ENCODE measurements around the gene CTPS2. TPM values are rescaled to one million over a fixed set of nuclear protein-coding genes. Genes with fewer than 3 reads are reported as not detected.

CTPS2 gene
- total RNA-seq, 2 experiments from 2014 or later = 5.6 to 6.8 TPM

DNA sequence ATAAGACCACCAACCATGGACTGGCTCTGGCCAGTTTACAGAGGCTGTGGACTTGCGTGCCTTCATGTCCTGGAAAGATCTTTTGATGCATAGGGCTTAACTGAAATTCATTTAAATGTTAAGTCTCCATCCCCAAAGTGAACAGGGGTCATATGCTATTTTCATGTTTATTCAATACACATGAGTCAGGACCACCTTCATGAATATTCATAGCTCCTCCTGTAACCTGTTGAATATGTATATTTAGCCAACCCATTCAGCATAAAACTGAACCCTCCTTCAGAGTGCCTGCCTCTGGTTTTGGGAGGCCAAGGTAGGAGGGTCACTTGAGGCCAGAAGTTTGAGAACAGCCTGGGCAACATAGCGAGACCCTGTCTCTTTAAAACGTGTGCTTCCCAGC lies 7.1 kb downstream of the CTPS2 start:
- H3K27me3 Mint-ChIP-seq (ENCODE audit: low read depth) = no peaks in the 10 kb centered on the region
- CTCF ChIA-PET = no interaction called here
- no peak overlapping the region for H3K27ac Mint-ChIP-seq
- no peaks in the 10 kb centered on the region for H3K9me3 Mint-ChIP-seq
- intact Hi-C loops (cut with micrococcal nuclease) = no loop called here
- no peak overlapping the region for H3K4me3 Mint-ChIP-seq
- peaks cover 2% of the 10 kb centered on the region for H3K36me3 Mint-ChIP-seq (ENCODE audit: low read depth)
- H3K4me1 Mint-ChIP-seq (ENCODE audit: low read depth) = no peaks in the 10 kb centered on the region
- no peak for DNase-seq

DNA sequence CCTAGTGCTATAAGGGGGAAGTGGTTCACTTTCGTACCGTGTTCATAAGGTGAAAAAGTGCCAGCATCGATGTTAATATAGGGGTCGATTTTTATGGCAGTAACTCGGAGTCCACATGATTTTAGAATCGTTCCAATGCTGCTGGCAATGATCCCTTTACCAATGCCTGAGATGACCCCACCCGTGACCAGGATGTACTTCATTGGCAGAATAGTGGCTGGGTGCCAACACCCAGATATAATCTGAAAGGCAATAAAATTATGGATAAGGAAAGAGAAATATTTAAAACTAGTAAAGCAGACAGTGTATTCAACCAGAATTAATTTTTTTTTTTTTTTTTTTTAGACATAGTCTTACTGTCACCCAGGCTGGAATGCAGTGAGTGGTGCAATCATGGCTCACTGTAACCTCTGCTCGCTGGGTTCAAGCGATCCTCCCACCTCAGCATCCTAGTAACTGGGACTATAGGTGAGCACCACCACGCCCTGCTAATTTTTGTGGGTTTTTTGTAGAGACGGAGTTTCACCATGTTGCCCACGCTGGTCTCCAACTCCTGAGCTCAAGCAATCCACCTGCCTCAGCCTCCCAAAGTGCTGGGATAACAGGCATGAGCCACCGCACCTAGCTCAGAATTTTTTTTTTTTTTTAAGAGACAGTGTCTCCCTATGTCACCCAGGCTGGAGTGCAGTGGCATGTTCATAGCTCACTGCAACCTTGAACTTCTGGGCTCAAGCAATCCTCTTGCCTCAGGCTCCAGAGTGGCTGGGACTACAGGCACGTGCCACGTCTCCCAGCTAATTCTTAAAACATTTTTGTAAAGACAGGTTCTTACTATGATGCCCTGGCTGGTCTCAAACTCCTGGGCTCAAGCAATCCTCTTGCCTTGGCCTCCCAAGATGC lies 9.5 kb downstream of the CTPS2 start:
- no peak for DNase-seq
- intact Hi-C loops (cut with micrococcal nuclease) = no loop called here
- H3K4me1 Mint-ChIP-seq (ENCODE audit: low read depth) = no peaks in the 10 kb centered on the region
- CTCF ChIA-PET = interaction anchor here (0.6 to 0.7 kb wide), 3 partner anchors 19 to 229 kb away, joined by 3 to 4 read pairs (median 3); no protein-coding TSS in a partner anchor
- no peak overlapping the region for H3K27ac Mint-ChIP-seq
- no peaks in the 10 kb centered on the region for H3K27me3 Mint-ChIP-seq (ENCODE audit: low read depth)
- H3K36me3 Mint-ChIP-seq (ENCODE audit: low read depth) = no peaks in the 10 kb centered on the region
- no peaks in the 10 kb centered on the region for H3K9me3 Mint-ChIP-seq
- H3K4me3 Mint-ChIP-seq = no peak overlapping the region

DNA sequence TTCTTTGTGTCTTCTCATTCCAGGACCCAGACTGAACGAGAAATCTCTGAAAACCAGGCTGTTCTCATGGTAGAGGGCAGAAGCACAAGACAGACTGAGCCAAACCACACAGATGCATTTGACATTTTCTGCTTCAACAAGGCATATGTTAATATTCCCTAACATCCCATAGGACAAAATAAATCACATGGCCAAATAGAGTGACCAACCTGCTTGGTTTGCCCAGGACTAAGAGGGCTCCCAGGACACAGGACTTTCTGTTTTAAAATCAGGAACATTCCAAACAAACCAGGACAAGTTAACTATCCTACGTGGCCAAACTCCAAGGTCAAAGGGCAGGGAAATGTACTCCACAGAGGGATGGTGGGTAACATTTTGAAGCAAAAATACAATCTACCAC lies 11.7 kb downstream of the CTPS2 start:
- Mint-ChIP-seq H3K36me3 (ENCODE audit: low read depth) (no peaks in the 10 kb centered on the region), H3K27ac (no peak overlapping the region), H3K27me3 (ENCODE audit: low read depth) (no peaks in the 10 kb centered on the region), H3K9me3 (no peaks in the 10 kb centered on the region), H3K4me3 (no peak overlapping the region), H3K4me1 (ENCODE audit: low read depth) (no peaks in the 10 kb centered on the region)
- intact Hi-C loops (cut with micrococcal nuclease) = no loop called here
- CTCF ChIA-PET = no interaction called here
- no peak for DNase-seq

DNA sequence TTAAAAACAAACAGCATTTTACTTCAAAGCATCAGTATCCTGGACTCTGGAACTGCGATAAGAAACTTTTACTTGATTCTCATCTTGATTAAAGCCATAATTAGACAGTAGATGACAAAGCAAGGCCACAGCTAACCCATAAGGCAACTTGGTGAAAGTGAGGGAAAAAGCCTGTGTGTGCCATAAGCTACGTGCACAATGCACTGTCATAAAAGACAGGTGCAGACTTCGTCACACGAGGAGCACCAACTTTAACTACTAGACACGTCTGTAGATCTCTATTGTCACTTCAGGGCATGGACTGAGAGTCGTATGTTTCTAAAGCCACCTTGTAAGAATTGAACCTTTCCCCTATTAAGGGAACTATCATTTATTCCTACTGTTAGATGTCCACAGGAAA lies 13.1 kb downstream of the CTPS2 start:
- CTCF ChIA-PET = interaction anchor here (0.7 kb wide), 1 partner anchor 875 kb away, joined by 4 read pairs; no protein-coding TSS in a partner anchor
- Mint-ChIP-seq H3K27ac (no peak overlapping the region), H3K36me3 (ENCODE audit: low read depth) (no peaks in the 10 kb centered on the region), H3K4me1 (ENCODE audit: low read depth) (no peaks in the 10 kb centered on the region), H3K27me3 (ENCODE audit: low read depth) (no peaks in the 10 kb centered on the region), H3K9me3 (no peaks in the 10 kb centered on the region), H3K4me3 (no peak overlapping the region)
- no peak for DNase-seq
- intact Hi-C loops (cut with micrococcal nuclease) = loop anchor here (10.0 kb wide), 3 partner anchors 425 to 1205 kb away; partner anchors contain the start of gene PIR

DNA sequence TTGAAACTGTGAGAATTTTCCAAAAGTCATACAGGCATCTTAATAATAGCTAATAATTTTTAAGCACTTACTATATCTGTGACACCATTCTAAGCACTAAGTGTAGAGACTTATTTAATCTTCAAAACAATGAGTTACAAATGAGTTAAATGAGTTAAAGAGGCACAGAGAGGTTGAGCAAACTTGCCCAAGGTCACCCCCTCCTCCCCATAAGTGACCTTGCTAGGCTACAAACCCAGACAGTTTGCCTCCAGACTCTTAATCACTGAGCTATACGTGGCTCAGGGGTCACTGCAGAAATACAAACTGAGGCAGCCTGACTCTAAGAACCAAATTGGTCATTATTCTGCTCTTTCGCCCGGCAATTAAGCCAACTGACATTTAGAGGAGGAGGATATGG lies 15.5 kb downstream of the CTPS2 start:
- Mint-ChIP-seq H3K36me3 (ENCODE audit: low read depth) (no peaks in the 10 kb centered on the region), H3K9me3 (no peaks in the 10 kb centered on the region), H3K27me3 (ENCODE audit: low read depth) (no peaks in the 10 kb centered on the region), H3K27ac (no peak overlapping the region), H3K4me1 (ENCODE audit: low read depth) (no peaks in the 10 kb centered on the region), H3K4me3 (no peak overlapping the region)
- no peak for DNase-seq
- CTCF ChIA-PET = interaction anchor here (1.6 kb wide), 1 partner anchor 250 kb away, joined by 3 read pairs; no protein-coding TSS in a partner anchor
- intact Hi-C loops (cut with micrococcal nuclease) = loop anchor here (10.0 kb wide), 3 partner anchors 422 to 1202 kb away; partner anchors contain the start of gene PIR

DNA sequence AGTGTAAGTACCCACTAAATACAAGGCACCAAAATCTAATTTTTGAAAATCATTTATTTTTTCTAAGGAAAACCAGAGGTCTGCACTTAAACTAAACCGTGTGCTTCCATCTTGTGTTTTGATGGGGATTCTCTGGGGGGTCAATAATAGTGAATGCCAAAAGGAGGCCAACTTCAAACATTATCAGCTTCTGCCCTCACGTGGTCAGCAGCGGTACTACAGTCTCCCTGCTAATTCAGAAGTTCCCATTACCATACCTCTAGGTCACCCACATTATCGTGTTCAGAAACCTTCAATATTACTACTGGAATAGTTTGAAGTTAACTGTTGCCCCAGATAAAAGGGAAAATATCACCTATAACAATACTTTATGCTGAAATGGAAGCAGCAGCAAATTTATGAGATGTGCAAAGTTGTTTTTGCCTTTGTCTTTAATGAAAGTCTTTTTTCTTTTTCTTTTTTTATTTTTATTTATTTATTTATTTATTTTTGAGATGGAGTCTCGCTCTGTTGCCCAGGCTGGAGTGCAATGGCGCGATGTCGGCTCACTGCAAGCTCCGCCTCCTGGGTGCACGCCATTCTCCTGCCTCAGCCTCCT lies 17.3 kb downstream of the CTPS2 start:
- intact Hi-C loops (cut with micrococcal nuclease) = loop anchor here (1.0 to 10.0 kb wide), 5 partner anchors 259 to 1200 kb away; partner anchors contain the start of genes GRPR and PIR
- no peak overlapping the region for H3K4me3 Mint-ChIP-seq
- H3K27ac Mint-ChIP-seq = no peak overlapping the region
- peak; percentile 74 for DNase-seq
- H3K4me1 Mint-ChIP-seq (ENCODE audit: low read depth) = no peaks in the 10 kb centered on the region
- H3K36me3 Mint-ChIP-seq (ENCODE audit: low read depth) = no peaks in the 10 kb centered on the region
- H3K27me3 Mint-ChIP-seq (ENCODE audit: low read depth) = no peaks in the 10 kb centered on the region
- CTCF ChIA-PET = interaction anchor here (0.7 to 1.4 kb wide), 3 partner anchors 256 to 417 kb away, joined by 3 to 5 read pairs (median 3); no protein-coding TSS in a partner anchor
- no peaks in the 10 kb centered on the region for H3K9me3 Mint-ChIP-seq

DNA sequence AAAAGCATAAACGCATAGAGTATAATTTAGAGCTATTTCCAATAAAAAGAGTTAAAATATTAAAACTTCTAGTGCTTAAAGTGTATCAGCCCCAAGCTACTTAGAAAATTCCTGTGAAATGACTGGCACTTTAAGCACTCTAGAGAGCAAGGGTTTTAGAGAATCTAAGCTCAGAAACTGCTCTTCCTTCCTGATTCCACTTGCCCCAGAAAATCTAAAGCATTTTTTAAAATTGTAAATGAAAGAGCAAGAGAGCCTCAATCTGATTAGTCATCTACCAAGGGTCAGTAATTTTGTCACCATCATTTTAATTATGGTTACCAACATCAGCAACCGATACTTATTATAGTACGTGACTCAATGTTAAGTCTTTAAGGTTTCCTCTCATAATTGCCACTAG lies 25.0 kb downstream of the CTPS2 start:
- DNase-seq = no peak
- CTCF ChIA-PET = interaction anchor here (0.8 kb wide), 1 partner anchor 14 kb away, joined by 6 read pairs; no protein-coding TSS in a partner anchor

DNA sequence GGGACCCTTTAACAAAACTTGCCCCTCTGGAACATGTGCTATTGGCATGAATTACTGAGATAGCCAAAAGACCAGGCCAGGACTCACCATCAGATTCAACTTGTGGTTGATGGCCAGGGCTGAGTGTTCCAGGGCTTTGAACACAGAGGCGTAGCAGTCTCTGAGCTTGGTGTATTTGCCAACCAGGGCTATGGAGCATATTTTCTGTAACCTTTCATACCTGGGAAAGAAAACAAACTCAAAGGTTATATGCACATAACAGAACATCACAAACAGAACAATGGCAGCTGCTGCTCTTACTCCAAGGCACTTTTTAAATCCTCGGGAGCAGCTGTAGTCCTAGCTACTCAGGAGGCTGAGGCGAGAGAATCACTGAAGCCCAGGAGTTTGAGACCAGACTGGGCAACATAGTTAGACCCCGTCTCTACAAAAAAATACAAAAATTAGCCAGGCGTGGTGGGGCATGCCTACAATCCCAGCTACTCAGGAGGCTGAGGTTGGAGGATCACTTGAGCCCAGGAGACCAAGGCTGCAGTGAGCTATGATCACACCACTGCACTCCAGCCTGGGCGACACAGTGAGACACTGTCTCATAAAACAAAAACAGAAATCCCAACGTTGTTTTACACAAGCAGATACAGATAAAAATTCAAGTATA lies 29.3 kb downstream of the CTPS2 start:
- DNase-seq = no peak
- CTCF ChIA-PET = interaction anchor here (0.6 kb wide), 1 partner anchor 20 kb away, joined by 4 read pairs; no protein-coding TSS in a partner anchor
- Mint-ChIP-seq H3K27ac (no peak overlapping the region), H3K9me3 (no peaks in the 10 kb centered on the region), H3K4me3 (no peak overlapping the region), H3K27me3 (ENCODE audit: low read depth) (no peaks in the 10 kb centered on the region), H3K36me3 (ENCODE audit: low read depth) (peaks cover 3% of the 10 kb centered on the region), H3K4me1 (ENCODE audit: low read depth) (no peaks in the 10 kb centered on the region)
- intact Hi-C loops (cut with micrococcal nuclease) = no loop called here

More for the DNA sequence above, 25.0 kb downstream of the CTPS2 start:
- H3K4me1 Mint-ChIP-seq (ENCODE audit: low read depth) = no peaks in the 10 kb centered on the region
- H3K27me3 Mint-ChIP-seq (ENCODE audit: low read depth) = no peaks in the 10 kb centered on the region
- H3K36me3 Mint-ChIP-seq (ENCODE audit: low read depth) = no peaks in the 10 kb centered on the region
- no peak overlapping the region for H3K4me3 Mint-ChIP-seq
- intact Hi-C loops (cut with micrococcal nuclease) = no loop called here
- H3K27ac Mint-ChIP-seq = no peak overlapping the region
- H3K9me3 Mint-ChIP-seq = no peaks in the 10 kb centered on the region

DNA sequence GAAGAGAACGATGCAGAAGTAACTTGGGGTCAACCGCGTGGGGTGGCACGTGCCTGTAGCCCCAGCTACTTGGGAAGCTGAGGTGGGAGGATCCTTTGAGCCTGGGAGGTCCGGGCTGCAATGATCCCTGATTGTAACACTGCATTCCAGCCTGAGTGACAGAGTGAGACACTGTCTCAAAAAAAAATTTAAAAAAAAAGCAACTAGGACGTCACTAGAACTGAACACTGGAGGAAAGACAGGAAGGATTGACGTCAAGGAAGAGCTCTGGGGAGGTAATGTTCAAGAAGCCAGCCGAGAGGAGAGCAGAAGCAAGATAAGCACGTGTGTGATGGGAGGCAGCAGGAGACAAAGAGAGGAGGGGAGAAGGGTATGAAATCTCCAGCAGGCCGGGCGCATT lies 33.8 kb downstream of the CTPS2 start:
- CTCF ChIA-PET = no interaction called here
- Mint-ChIP-seq H3K36me3 (ENCODE audit: low read depth) (peaks cover 5% of the 10 kb centered on the region), H3K4me3 (no peak overlapping the region), H3K4me1 (ENCODE audit: low read depth) (no peaks in the 10 kb centered on the region), H3K27me3 (ENCODE audit: low read depth) (no peaks in the 10 kb centered on the region), H3K9me3 (no peaks in the 10 kb centered on the region), H3K27ac (no peak overlapping the region)
- DNase-seq = no peak
- intact Hi-C loops (cut with micrococcal nuclease) = loop anchor here (10.0 kb wide), 1 partner anchor 914 kb away; no protein-coding TSS in a partner anchor

DNA sequence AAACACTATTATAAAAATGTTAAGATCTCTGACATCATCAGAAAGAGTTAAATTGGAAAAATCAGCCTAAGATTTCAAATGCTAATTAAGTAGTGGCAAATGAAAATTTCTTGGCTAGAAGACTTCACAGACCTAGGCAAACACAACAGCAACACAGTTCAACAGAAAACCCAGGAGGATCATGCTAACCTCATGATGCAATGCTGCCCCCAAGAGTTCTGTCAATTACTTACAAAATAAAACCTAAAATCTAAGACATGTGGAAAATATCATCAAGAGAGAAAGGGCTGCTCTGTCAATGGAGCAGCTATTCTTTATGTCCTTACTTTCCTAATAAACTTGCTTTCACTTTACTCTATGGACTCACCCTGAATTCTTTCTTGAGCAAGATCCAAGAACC lies 41.5 kb downstream of the CTPS2 start:
- Mint-ChIP-seq H3K27me3 (ENCODE audit: low read depth) (no peaks in the 10 kb centered on the region), H3K9me3 (no peaks in the 10 kb centered on the region), H3K36me3 (ENCODE audit: low read depth) (no peaks in the 10 kb centered on the region), H3K27ac (no peak overlapping the region), H3K4me1 (ENCODE audit: low read depth) (no peaks in the 10 kb centered on the region), H3K4me3 (no peak overlapping the region)
- CTCF ChIA-PET = interaction anchor here (1.9 kb wide), 1 partner anchor 234 kb away, joined by 5 read pairs; no protein-coding TSS in a partner anchor
- intact Hi-C loops (cut with micrococcal nuclease) = loop anchor here (1.0 to 10.0 kb wide), 4 partner anchors 235 to 906 kb away; partner anchors contain the start of gene GRPR
- peak; percentile 45 for DNase-seq

DNA sequence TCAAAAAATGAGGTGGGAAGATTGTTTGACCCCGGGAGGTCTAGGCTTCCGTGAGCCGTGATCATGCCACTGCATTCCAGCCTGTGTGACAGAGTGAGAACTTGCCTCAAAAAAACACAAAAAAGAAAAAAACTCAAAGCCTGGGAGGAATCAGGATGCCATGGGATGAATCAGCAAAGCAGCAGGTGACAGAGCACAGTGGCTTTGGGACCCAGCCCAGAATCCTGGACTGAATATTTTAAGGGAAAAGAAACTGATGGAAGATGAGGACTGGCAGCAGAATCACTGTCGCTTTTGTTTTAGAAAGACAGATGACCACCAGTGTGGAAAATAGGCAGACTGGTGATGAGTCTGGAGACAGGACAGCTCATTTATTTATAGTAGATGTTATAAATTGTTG lies 45.9 kb downstream of the CTPS2 start:
- CTCF ChIA-PET = no interaction called here
- no peak for DNase-seq
- Mint-ChIP-seq H3K9me3 (no peaks in the 10 kb centered on the region), H3K36me3 (ENCODE audit: low read depth) (no peaks in the 10 kb centered on the region), H3K27me3 (ENCODE audit: low read depth) (no peaks in the 10 kb centered on the region), H3K4me3 (no peak overlapping the region), H3K4me1 (ENCODE audit: low read depth) (no peaks in the 10 kb centered on the region), H3K27ac (no peak overlapping the region)
- intact Hi-C loops (cut with micrococcal nuclease) = no loop called here

DNA sequence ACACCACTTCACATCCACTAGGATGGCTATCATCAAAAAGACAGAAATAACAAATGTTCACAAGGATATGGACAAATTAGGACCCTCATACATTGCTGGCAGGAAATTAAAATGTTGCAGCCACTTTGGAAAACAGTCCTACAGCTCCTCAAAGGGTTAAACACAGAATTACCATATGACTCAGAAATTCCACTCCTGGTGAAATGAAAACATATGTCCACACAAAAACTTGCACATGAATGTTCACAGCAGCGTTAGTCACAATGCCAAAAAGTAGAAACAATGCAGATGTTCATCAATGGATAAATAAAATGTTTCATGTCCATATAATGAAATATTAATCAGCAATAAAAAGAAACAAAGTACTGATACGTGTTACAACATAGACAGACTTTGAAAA lies 47.4 kb downstream of the CTPS2 start:
- DNase-seq = no peak
- H3K9me3 Mint-ChIP-seq = no peaks in the 10 kb centered on the region
- no peaks in the 10 kb centered on the region for H3K4me1 Mint-ChIP-seq (ENCODE audit: low read depth)
- CTCF ChIA-PET = interaction anchor here (0.6 kb wide), 1 partner anchor 19 kb away, joined by 3 read pairs; no protein-coding TSS in a partner anchor
- intact Hi-C loops (cut with micrococcal nuclease) = no loop called here
- no peaks in the 10 kb centered on the region for H3K36me3 Mint-ChIP-seq (ENCODE audit: low read depth)
- no peak overlapping the region for H3K4me3 Mint-ChIP-seq
- no peak overlapping the region for H3K27ac Mint-ChIP-seq
- H3K27me3 Mint-ChIP-seq (ENCODE audit: low read depth) = no peaks in the 10 kb centered on the region
